MM.1S (cell line): Measurements from ENCODE around the gene CABLES2.

Experiments
- DNase-seq: peaks from one replicate; pipeline ENCODE4 v3.0.0-alpha.2; 2015
- H2AFZ ChIP-seq: fragments of 300-600 bp; sonication (generic); 2 replicates; pipeline ENCODE4 v1.6.0; 2016; ENCODE audit warnings: antibody characterized with exemption, low read length
- H3F3A ChIP-seq: fragments of 300-600 bp; sonication (generic); 2 replicates; pipeline ENCODE4 v1.6.1; 2016; ENCODE audit warnings: mild to moderate bottlenecking, antibody characterized with exemption, low read length, moderate library complexity, mixed read lengths; ENCODE audit not compliant: insufficient read depth
- H3K27ac ChIP-seq: fragments of 300-600 bp; sonication (generic); 2 replicates; pipeline ENCODE4 v1.5.1; 2016; ENCODE audit warnings: mild to moderate bottlenecking, low read length
- H3K27me3 ChIP-seq: fragments of 300-600 bp; sonication (generic); replicated peaks from 2 replicates; pipeline ENCODE4 v1.6.0; 2016; ENCODE audit warnings: low read length; ENCODE audit not compliant: insufficient read depth
- H3K36me3 ChIP-seq: fragments of 300-600 bp; sonication (generic); replicated peaks from 2 replicates; pipeline ENCODE4 v1.6.1; 2016; ENCODE audit warnings: mild to moderate bottlenecking, low read length, mixed read lengths; ENCODE audit not compliant: insufficient read depth
- H3K4me1 ChIP-seq: fragments of 300-600 bp; sonication (generic); 2 replicates; pipeline ENCODE4 v1.6.1; 2016; ENCODE audit warnings: low read length, mixed read lengths
- H3K4me2 ChIP-seq: fragments of 300-600 bp; sonication (generic); 2 replicates; pipeline ENCODE4 v1.6.0; 2016; ENCODE audit warnings: low read depth, low read length
- H3K4me3 ChIP-seq: fragments of 300-600 bp; sonication (generic); 2 replicates; pipeline ENCODE4 v1.5.1; 2016; ENCODE audit warnings: low read length, mixed read lengths
- H3K79me2 ChIP-seq: fragments of 300-600 bp; sonication (generic); 2 replicates; pipeline ENCODE4 v1.6.1; 2016; ENCODE audit warnings: mixed run types, low read length, mixed read lengths
- H3K9ac ChIP-seq: fragments of 300-600 bp; sonication (generic); 2 replicates; pipeline ENCODE4 v1.6.1; 2016; ENCODE audit warnings: low read length, mixed read lengths
- H3K9me2 ChIP-seq: fragments of 300-600 bp; sonication (generic); replicated peaks from 2 replicates; pipeline ENCODE4 v1.6.1; 2016; ENCODE audit warnings: mild to moderate bottlenecking, low read length, mixed read lengths; ENCODE audit not compliant: insufficient read depth
- H3K9me3 ChIP-seq: fragments of 300-600 bp; sonication (generic); replicated peaks from 2 replicates; pipeline ENCODE4 v1.6.1; 2016; ENCODE audit warnings: mild to moderate bottlenecking, low read length, mixed read lengths; ENCODE audit not compliant: insufficient read depth
- H4K20me1 ChIP-seq: fragments of 300-600 bp; sonication (generic); 2 replicates; pipeline ENCODE4 v1.6.1; 2016; ENCODE audit warnings: mild to moderate bottlenecking, low read length, moderate library complexity, mixed read lengths; ENCODE audit not compliant: insufficient read depth
- CTCF ChIP-seq: fragments of 300-600 bp; sonication (generic); IDR thresholded peaks from 2 replicates; pipeline ENCODE4 v1.5.1; 2016; ENCODE audit warnings: antibody characterized with exemption, low read length, mixed read lengths
- EZH2 ChIP-seq: fragments of 300-600 bp; sonication (generic); optimal IDR thresholded peaks from 2 replicates; pipeline ENCODE3; 2017; ENCODE audit warnings: low read depth, mild to moderate bottlenecking, antibody characterized with exemption, low read length, mixed read lengths
- EZH2phosphoT487 ChIP-seq: fragments of 300-600 bp; sonication (generic); IDR thresholded peaks from 2 replicates; pipeline ENCODE4 v1.6.1; 2018; ENCODE audit warnings: antibody characterized with exemption, low read length

The CABLES2 gene

GRCh38 chr20:62339647-62340062 is 67.4 kb downstream of the CABLES2 start:
- Histone ChIP-seq H3K27ac (peak overlapping the region; percentile 100), H3F3A (peaks cover 48% of the 10 kb centered on the region), H2AFZ (no peak overlapping the region), H3K27me3 (no peaks in the 10 kb centered on the region), H3K9ac (peak overlapping the region; percentile 96), H3K36me3 (no peaks in the 10 kb centered on the region), H3K4me3 (peak overlapping the region; percentile 61), H3K9me2 (no peaks in the 10 kb centered on the region), H3K79me2 (peaks cover 11% of the 10 kb centered on the region), H3K4me1 (peaks cover 38% of the 10 kb centered on the region), H3K9me3 (no peaks in the 10 kb centered on the region), H3K4me2 (peak overlapping the region; percentile 74), H4K20me1 (no peaks in the 10 kb centered on the region)
- peak; percentile 93 for DNase-seq
- TF ChIP-seq EZH2 (no peak), CTCF (no peak), EZH2phosphoT487 (no peak)
